WTC11 (cell line): Measurements from ENCODE around the gene NCKAP5.

Experiments used
- PREB ChIP-seq: sonication (generic); formaldehyde crosslinking; IDR thresholded peaks from 2 replicates; pipeline ENCODE4 v1.8.1; 2022; ENCODE audit warnings: mild to moderate bottlenecking, missing genetic modification reagents, moderate library complexity, borderline replicate concordance
- TEAD4 ChIP-seq: sonication (generic); formaldehyde crosslinking; IDR thresholded peaks from 2 replicates; pipeline ENCODE4 v1.8.0; 2022; ENCODE audit warnings: mild to moderate bottlenecking, missing genetic modification reagents
- TF ChIP-seq, protein P1 (sequence below): fragments of 200-600 bp; IDR thresholded peaks from 2 replicates; pipeline ENCODE4 v1.8.0; 2022; ENCODE audit warnings: antibody characterized with exemption
- TF ChIP-seq, protein P2 (sequence below): sonication (generic); formaldehyde crosslinking; conservative IDR thresholded peaks from 2 replicates; pipeline ENCODE4 v1.8.1; 2022; ENCODE audit warnings: mild to moderate bottlenecking, missing genetic modification reagents
- TF ChIP-seq, protein P3 (sequence below): sonication (generic); formaldehyde crosslinking; IDR thresholded peaks from 2 replicates; pipeline ENCODE4 v1.8.0; 2022; ENCODE audit warnings: missing genetic modification reagents

DNA sequence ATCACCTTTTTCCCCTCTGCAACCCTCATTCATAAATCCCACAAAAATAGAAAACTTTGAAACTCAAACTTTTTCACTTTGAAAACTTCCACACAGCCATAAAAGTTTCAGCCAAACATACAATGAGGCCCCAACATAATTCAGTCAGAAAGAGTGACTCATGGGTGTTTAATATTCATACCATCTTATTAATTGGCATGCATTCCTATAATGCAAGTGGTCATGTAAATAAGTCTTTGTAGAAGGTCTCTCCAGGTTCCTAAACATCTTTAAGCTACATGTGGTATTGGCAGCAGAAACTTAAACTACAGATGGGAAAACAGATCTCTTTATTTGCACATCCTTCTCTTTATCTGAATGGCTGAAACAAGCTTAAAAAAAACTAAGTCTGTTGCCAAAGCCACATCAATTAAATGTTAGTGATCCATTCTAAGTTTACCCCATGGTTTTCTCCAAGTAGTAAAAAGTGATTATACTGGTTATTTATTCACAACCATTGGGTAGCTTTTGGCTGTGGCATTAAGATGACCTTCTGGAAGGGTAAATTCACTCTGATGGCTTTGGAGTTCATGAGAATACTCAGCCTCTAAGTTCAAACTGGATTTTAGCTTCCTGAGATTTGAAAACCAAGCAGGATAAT is 828.1 kb downstream of the NCKAP5 start:
- TF ChIP-seq, protein P1, sequence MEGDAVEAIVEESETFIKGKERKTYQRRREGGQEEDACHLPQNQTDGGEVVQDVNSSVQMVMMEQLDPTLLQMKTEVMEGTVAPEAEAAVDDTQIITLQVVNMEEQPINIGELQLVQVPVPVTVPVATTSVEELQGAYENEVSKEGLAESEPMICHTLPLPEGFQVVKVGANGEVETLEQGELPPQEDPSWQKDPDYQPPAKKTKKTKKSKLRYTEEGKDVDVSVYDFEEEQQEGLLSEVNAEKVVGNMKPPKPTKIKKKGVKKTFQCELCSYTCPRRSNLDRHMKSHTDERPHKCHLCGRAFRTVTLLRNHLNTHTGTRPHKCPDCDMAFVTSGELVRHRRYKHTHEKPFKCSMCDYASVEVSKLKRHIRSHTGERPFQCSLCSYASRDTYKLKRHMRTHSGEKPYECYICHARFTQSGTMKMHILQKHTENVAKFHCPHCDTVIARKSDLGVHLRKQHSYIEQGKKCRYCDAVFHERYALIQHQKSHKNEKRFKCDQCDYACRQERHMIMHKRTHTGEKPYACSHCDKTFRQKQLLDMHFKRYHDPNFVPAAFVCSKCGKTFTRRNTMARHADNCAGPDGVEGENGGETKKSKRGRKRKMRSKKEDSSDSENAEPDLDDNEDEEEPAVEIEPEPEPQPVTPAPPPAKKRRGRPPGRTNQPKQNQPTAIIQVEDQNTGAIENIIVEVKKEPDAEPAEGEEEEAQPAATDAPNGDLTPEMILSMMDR, result no peak
- TF ChIP-seq TEAD4 (CRISPR knock-in tag) (no peak), PREB (CRISPR knock-in tag) (no peak)
- TF ChIP-seq, protein P2, sequence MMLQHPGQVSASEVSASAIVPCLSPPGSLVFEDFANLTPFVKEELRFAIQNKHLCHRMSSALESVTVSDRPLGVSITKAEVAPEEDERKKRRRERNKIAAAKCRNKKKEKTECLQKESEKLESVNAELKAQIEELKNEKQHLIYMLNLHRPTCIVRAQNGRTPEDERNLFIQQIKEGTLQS (CRISPR knock-in tag), result no peak
- TF ChIP-seq, protein P3, sequence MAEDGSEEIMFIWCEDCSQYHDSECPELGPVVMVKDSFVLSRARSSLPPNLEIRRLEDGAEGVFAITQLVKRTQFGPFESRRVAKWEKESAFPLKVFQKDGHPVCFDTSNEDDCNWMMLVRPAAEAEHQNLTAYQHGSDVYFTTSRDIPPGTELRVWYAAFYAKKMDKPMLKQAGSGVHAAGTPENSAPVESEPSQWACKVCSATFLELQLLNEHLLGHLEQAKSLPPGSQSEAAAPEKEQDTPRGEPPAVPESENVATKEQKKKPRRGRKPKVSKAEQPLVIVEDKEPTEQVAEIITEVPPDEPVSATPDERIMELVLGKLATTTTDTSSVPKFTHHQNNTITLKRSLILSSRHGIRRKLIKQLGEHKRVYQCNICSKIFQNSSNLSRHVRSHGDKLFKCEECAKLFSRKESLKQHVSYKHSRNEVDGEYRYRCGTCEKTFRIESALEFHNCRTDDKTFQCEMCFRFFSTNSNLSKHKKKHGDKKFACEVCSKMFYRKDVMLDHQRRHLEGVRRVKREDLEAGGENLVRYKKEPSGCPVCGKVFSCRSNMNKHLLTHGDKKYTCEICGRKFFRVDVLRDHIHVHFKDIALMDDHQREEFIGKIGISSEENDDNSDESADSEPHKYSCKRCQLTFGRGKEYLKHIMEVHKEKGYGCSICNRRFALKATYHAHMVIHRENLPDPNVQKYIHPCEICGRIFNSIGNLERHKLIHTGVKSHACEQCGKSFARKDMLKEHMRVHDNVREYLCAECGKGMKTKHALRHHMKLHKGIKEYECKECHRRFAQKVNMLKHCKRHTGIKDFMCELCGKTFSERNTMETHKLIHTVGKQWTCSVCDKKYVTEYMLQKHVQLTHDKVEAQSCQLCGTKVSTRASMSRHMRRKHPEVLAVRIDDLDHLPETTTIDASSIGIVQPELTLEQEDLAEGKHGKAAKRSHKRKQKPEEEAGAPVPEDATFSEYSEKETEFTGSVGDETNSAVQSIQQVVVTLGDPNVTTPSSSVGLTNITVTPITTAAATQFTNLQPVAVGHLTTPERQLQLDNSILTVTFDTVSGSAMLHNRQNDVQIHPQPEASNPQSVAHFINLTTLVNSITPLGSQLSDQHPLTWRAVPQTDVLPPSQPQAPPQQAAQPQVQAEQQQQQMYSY (CRISPR knock-in tag), result no peak
